Neural cell (in vitro differentiated cells): ENCODE results near the gene NRCAM. TPM values are rescaled to one million over a fixed set of nuclear protein-coding genes. Genes with fewer than 3 reads are reported as not detected.

Experiments used
- H2AFZ ChIP-seq: fragments of 200-600, 300-800 bp; sonication (generic), shearing (Covaris generic); 2 replicates; pipeline ENCODE4 v1.6.0; 2014; ENCODE audit warnings: low read depth, mild to moderate bottlenecking, antibody characterized with exemption, low read length, moderate library complexity
- H3F3A ChIP-seq: fragments of 200-600 bp; shearing (Covaris generic); 2 replicates; pipeline ENCODE4 v1.6.1; 2016; ENCODE audit warnings: mild to moderate bottlenecking, moderate library complexity, mixed read lengths, antibody characterized with exemption, low read length; ENCODE audit not compliant: insufficient read depth, poor library complexity, severe bottlenecking
- H3K27ac ChIP-seq: fragments of 200-600, 300-800 bp; sonication (generic), shearing (Covaris generic); 2 replicates; pipeline ENCODE4 v1.5.1; 2014; ENCODE audit warnings: mild to moderate bottlenecking, low read length, moderate library complexity
- H3K27me3 ChIP-seq: fragments of 300-800, 200-600 bp; sonication (generic), shearing (Covaris generic); 2 replicates; pipeline ENCODE4 v1.6.0; 2014; ENCODE audit warnings: mild to moderate bottlenecking, low read depth, low read length, moderate library complexity; ENCODE audit not compliant: insufficient read depth
- H3K36me3 ChIP-seq: fragments of 300-800, 200-600 bp; sonication (generic), shearing (Covaris generic); 2 replicates; pipeline ENCODE4 v1.5.1; 2014; ENCODE audit warnings: mild to moderate bottlenecking, antibody characterized with exemption, low read length, moderate library complexity; ENCODE audit not compliant: insufficient read depth
- H3K4me2 ChIP-seq: fragments of 300-800, 200-600 bp; sonication (generic), shearing (Covaris generic); 2 replicates; pipeline ENCODE4 v1.6.0; 2014; ENCODE audit warnings: mild to moderate bottlenecking, low read length
- H3K4me3 ChIP-seq: fragments of 300-800, 200-600 bp; sonication (generic), shearing (Covaris generic); 2 replicates; pipeline ENCODE4 v1.5.1; 2014; ENCODE audit warnings: mild to moderate bottlenecking, low read length, moderate library complexity
- H3K79me2 ChIP-seq: fragments of 200-600 bp; shearing (Covaris generic); replicated peaks from 2 replicates; pipeline ENCODE4 v1.6.0; 2014; ENCODE audit warnings: mild to moderate bottlenecking, low read length, moderate library complexity; ENCODE audit not compliant: insufficient read depth
- H3K9ac ChIP-seq: fragments of 300-800, 200-600 bp; sonication (generic), shearing (Covaris generic); 2 replicates; pipeline ENCODE4 v1.6.1; 2016; ENCODE audit warnings: mild to moderate bottlenecking, low read length, mixed read lengths
- H3K9me2 ChIP-seq: fragments of 200-600 bp; shearing (Covaris generic); 2 replicates; pipeline ENCODE4 v1.6.1; 2016; ENCODE audit warnings: mild to moderate bottlenecking, low read length, mixed read lengths; ENCODE audit not compliant: insufficient read depth
- H3K9me3 ChIP-seq: fragments of 200-600, 300-800 bp; sonication (generic), shearing (Covaris generic); 2 replicates; pipeline ENCODE4 v1.6.1; 2016; ENCODE audit warnings: mild to moderate bottlenecking, mixed run types, low read length, moderate library complexity, mixed read lengths
- H4K20me1 ChIP-seq: fragments of 200-600 bp; shearing (Covaris generic); 2 replicates; pipeline ENCODE4 v1.6.1; 2016; ENCODE audit warnings: mild to moderate bottlenecking, mixed run types; ENCODE audit not compliant: insufficient read depth
- EP300 ChIP-seq: fragments of 450-650 bp; conservative IDR thresholded peaks from 2 replicates; pipeline ENCODE4 v1.6.1; 2014; ENCODE audit warnings: antibody characterized with exemption, mild to moderate bottlenecking, moderate library complexity; ENCODE audit not compliant: poor library complexity, severe bottlenecking
- EZH2 ChIP-seq: fragments of 200-600, 300-800 bp; shearing (Covaris generic), sonication (generic); IDR thresholded peaks from 2 replicates; pipeline ENCODE4 v1.6.1; 2014; ENCODE audit warnings: antibody characterized with exemption, low read length, borderline replicate concordance, mild to moderate bottlenecking; ENCODE audit not compliant: insufficient read depth, poor library complexity, severe bottlenecking
- MXI1 ChIP-seq: fragments of 450-650 bp; conservative IDR thresholded peaks from 2 replicates; pipeline ENCODE4 v1.6.1; 2014; ENCODE audit warnings: antibody characterized with exemption, mild to moderate bottlenecking; ENCODE audit not compliant: poor library complexity, severe bottlenecking
- POLR2AphosphoS5 ChIP-seq: IDR thresholded peaks from 2 replicates; pipeline ENCODE4 v1.6.1; 2012
- RAD21 ChIP-seq: fragments of 450-650 bp; conservative IDR thresholded peaks from 2 replicates; pipeline ENCODE4 v1.6.1; 2014; ENCODE audit warnings: antibody characterized with exemption, mild to moderate bottlenecking, moderate library complexity
- SMC3 ChIP-seq: fragments of 450-650 bp; conservative IDR thresholded peaks from 2 replicates; pipeline ENCODE4 v1.6.1; 2014; ENCODE audit warnings: antibody characterized with exemption, mild to moderate bottlenecking, moderate library complexity; ENCODE audit not compliant: poor library complexity
- TAF1 ChIP-seq: IDR thresholded peaks from 2 replicates; pipeline ENCODE4 v1.6.1; 2012; ENCODE audit warnings: low read depth
- polyA plus RNA-seq: library from polyadenylated mRNA; depleted of rRNA; stranded (reverse); fragments of >200 nt; gene quantifications from 2 replicates; pipeline ENCODE4 v1.2.3, GENCODE V29; 2014
- TF ChIP-seq, protein P1 (sequence below): IDR thresholded peaks from 2 replicates; pipeline ENCODE4 v1.6.1; 2012; ENCODE audit warnings: borderline replicate concordance
- TF ChIP-seq, protein P2 (sequence below): fragments of 450-650 bp; IDR thresholded peaks from 2 replicates; pipeline ENCODE4 v1.5.1; 2014; ENCODE audit warnings: antibody characterized with exemption, mild to moderate bottlenecking, moderate library complexity; ENCODE audit not compliant: poor library complexity, severe bottlenecking

Gene NRCAM
- polyA plus RNA-seq, 1 donor from 2014 or later: 90.9 TPM

DNA sequence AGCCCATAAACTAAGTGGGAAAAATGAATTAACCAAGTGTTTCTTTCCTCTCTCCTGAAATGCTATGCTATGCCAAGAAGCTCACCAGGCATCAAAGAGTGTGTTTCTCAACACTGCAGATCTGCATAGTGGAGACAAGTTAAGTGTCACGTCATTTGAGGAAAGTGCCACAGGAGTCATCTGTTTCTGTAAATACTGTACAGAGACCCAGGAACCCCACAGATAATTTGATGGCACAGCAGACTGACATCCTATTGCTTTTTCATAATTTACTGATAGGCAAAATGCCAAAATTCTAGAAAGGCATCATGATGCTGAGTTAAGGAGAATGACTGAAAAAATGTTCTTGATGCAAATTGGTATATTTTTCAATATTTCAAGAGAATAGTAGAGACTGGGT lies 124.3 kb downstream of the NRCAM start:
- H3K9me3 ChIP-seq: no peaks in the 10 kb centered on the region
- no peak overlapping the region for H3K4me3 ChIP-seq
- H3K27me3 ChIP-seq: no peaks in the 10 kb centered on the region
- no peaks in the 10 kb centered on the region for H4K20me1 ChIP-seq
- no peak overlapping the region for H3K9ac ChIP-seq
- no peak overlapping the region for H3K4me2 ChIP-seq
- H3K79me2 ChIP-seq: peaks cover 6% of the 10 kb centered on the region
- H3K9me2 ChIP-seq: no peaks in the 10 kb centered on the region
- no peaks in the 10 kb centered on the region for H3K36me3 ChIP-seq
- TF ChIP-seq RAD21: no peak
- no peak for TF ChIP-seq EZH2
- no peak for TF ChIP-seq TAF1
- peak; percentile 79 for TF ChIP-seq EP300
- no peak for TF ChIP-seq MXI1
- TF ChIP-seq, protein P1, sequence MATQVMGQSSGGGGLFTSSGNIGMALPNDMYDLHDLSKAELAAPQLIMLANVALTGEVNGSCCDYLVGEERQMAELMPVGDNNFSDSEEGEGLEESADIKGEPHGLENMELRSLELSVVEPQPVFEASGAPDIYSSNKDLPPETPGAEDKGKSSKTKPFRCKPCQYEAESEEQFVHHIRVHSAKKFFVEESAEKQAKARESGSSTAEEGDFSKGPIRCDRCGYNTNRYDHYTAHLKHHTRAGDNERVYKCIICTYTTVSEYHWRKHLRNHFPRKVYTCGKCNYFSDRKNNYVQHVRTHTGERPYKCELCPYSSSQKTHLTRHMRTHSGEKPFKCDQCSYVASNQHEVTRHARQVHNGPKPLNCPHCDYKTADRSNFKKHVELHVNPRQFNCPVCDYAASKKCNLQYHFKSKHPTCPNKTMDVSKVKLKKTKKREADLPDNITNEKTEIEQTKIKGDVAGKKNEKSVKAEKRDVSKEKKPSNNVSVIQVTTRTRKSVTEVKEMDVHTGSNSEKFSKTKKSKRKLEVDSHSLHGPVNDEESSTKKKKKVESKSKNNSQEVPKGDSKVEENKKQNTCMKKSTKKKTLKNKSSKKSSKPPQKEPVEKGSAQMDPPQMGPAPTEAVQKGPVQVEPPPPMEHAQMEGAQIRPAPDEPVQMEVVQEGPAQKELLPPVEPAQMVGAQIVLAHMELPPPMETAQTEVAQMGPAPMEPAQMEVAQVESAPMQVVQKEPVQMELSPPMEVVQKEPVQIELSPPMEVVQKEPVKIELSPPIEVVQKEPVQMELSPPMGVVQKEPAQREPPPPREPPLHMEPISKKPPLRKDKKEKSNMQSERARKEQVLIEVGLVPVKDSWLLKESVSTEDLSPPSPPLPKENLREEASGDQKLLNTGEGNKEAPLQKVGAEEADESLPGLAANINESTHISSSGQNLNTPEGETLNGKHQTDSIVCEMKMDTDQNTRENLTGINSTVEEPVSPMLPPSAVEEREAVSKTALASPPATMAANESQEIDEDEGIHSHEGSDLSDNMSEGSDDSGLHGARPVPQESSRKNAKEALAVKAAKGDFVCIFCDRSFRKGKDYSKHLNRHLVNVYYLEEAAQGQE: no peak
- peak; percentile 85 for TF ChIP-seq POLR2AphosphoS5
- TF ChIP-seq, protein P2, sequence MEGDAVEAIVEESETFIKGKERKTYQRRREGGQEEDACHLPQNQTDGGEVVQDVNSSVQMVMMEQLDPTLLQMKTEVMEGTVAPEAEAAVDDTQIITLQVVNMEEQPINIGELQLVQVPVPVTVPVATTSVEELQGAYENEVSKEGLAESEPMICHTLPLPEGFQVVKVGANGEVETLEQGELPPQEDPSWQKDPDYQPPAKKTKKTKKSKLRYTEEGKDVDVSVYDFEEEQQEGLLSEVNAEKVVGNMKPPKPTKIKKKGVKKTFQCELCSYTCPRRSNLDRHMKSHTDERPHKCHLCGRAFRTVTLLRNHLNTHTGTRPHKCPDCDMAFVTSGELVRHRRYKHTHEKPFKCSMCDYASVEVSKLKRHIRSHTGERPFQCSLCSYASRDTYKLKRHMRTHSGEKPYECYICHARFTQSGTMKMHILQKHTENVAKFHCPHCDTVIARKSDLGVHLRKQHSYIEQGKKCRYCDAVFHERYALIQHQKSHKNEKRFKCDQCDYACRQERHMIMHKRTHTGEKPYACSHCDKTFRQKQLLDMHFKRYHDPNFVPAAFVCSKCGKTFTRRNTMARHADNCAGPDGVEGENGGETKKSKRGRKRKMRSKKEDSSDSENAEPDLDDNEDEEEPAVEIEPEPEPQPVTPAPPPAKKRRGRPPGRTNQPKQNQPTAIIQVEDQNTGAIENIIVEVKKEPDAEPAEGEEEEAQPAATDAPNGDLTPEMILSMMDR: no peak
- TF ChIP-seq SMC3: peak; percentile 17
- no peak overlapping the region for H2AFZ ChIP-seq
- no peak overlapping the region for H3K27ac ChIP-seq
- no peaks in the 10 kb centered on the region for H3F3A ChIP-seq

DNA sequence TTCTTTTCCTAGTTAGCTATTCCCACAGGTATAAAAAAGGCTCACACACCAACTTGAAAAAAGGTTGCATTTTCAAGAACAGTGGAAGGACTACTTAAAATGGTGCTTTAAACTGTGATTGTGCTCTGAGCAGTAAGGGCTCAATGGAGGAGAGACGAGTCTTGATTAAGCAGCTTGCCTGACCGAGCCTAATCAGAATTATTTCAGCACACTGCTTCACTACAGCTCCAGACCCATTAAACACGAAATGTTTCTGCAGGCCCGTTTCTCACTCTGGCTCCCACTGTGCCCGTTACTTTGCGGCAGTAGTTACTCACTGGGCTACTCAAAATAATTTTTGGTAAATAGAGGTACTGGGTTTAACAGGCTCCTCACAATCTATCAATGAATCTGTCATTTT lies 126.0 kb downstream of the NRCAM start:
- no peak overlapping the region for H3K27ac ChIP-seq
- H3K9ac ChIP-seq: no peak overlapping the region
- H3K4me2 ChIP-seq: no peak overlapping the region
- H2AFZ ChIP-seq: no peak overlapping the region
- H3K9me2 ChIP-seq: no peaks in the 10 kb centered on the region
- no peaks in the 10 kb centered on the region for H4K20me1 ChIP-seq
- H3K9me3 ChIP-seq: no peaks in the 10 kb centered on the region
- H3K27me3 ChIP-seq: no peaks in the 10 kb centered on the region
- H3K36me3 ChIP-seq: no peaks in the 10 kb centered on the region
- H3K79me2 ChIP-seq: peaks cover 9% of the 10 kb centered on the region
- no peak for TF ChIP-seq RAD21
- TF ChIP-seq SMC3: no peak
- TF ChIP-seq POLR2AphosphoS5: no peak
- TF ChIP-seq, protein P1: no peak
- no peak for TF ChIP-seq TAF1
- TF ChIP-seq, protein P2: no peak
- TF ChIP-seq EZH2: no peak
- no peak for TF ChIP-seq EP300
- TF ChIP-seq MXI1: no peak
- H3F3A ChIP-seq: no peaks in the 10 kb centered on the region
- no peak overlapping the region for H3K4me3 ChIP-seq
